Hepatocyte (in vitro differentiated cells): Measurements from ENCODE around the gene SNX25. TPM values are rescaled to one million over a fixed set of nuclear protein-coding genes. Genes with fewer than 3 reads are reported as not detected.
"Not testable (repeated sequence)": the region's sequence is repeated elsewhere in the genome, so short reads cannot be mapped to it uniquely, and the experiment has no call there.

Experiments used
- DNase-seq: peaks from one replicate; pipeline ENCODE4 v3.0.0-alpha.2; 2016; ENCODE audit warnings: low spot score
- H2AFZ ChIP-seq: fragments of 200-600 bp; sonication (generic); 2 replicates; pipeline ENCODE4 v1.6.0; 2016; ENCODE audit warnings: antibody characterized with exemption, mild to moderate bottlenecking
- H3K27ac ChIP-seq: fragments of 200-600 bp; sonication (generic); 2 replicates; pipeline ENCODE4 v1.5.1; 2016; ENCODE audit warnings: mild to moderate bottlenecking
- H3K27me3 ChIP-seq: fragments of 200-600 bp; sonication (generic); 2 replicates; pipeline ENCODE4 v1.6.1; 2016
- H3K36me3 ChIP-seq: fragments of 200-600 bp; sonication (generic); replicated peaks from 2 replicates; pipeline ENCODE4 v1.5.1; 2016; ENCODE audit warnings: low read depth; ENCODE audit not compliant: insufficient read depth
- H3K4me1 ChIP-seq: fragments of 200-600 bp; sonication (generic); 2 replicates; pipeline ENCODE4 v1.5.1; 2016; ENCODE audit warnings: mild to moderate bottlenecking, moderate library complexity; ENCODE audit not compliant: insufficient read depth
- H3K4me2 ChIP-seq: fragments of 200-600 bp; sonication (generic); 2 replicates; pipeline ENCODE4 v1.6.0; 2016
- H3K4me3 ChIP-seq: fragments of 200-600 bp; sonication (generic); 2 replicates; pipeline ENCODE4 v1.5.1; 2016; ENCODE audit warnings: mild to moderate bottlenecking
- H3K79me2 ChIP-seq: fragments of 200-600 bp; sonication (generic); 2 replicates; pipeline ENCODE4 v1.6.0; 2017; ENCODE audit warnings: mild to moderate bottlenecking
- H3K9me2 ChIP-seq: fragments of 200-600 bp; sonication (generic); replicated peaks from 2 replicates; pipeline ENCODE4 v1.6.0; 2017; ENCODE audit warnings: mild to moderate bottlenecking; ENCODE audit not compliant: insufficient read depth
- H3K9me3 ChIP-seq: fragments of 200-600 bp; sonication (generic); 2 replicates; pipeline ENCODE4 v1.5.1; 2016; ENCODE audit warnings: low read depth, mild to moderate bottlenecking
- H4K20me1 ChIP-seq: fragments of 200-600 bp; sonication (generic); 2 replicates; pipeline ENCODE4 v1.6.0; 2016; ENCODE audit warnings: mild to moderate bottlenecking; ENCODE audit not compliant: insufficient read depth, poor library complexity, severe bottlenecking
- CTCF ChIP-seq: fragments of 200-600 bp; sonication (generic); IDR thresholded peaks from 2 replicates; pipeline ENCODE4 v1.5.1; 2016; ENCODE audit warnings: antibody characterized with exemption, mild to moderate bottlenecking; ENCODE audit not compliant: poor library complexity
- EZH2 ChIP-seq: fragments of 200-600 bp; sonication (generic); IDR thresholded peaks from 2 replicates; pipeline ENCODE4 v1.6.1; 2016; ENCODE audit warnings: antibody characterized with exemption, mild to moderate bottlenecking, borderline replicate concordance
- EZH2phosphoT487 ChIP-seq: fragments of 200-600 bp; sonication (generic); IDR thresholded peaks from one replicate; pipeline ENCODE4 v1.6.1; 2018; ENCODE audit warnings: antibody characterized with exemption, mild to moderate bottlenecking, low read depth, moderate library complexity; ENCODE audit not compliant: unreplicated experiment, severe bottlenecking
- WGBS: methylation state at CpG from one replicate; pipeline ENCODE4 v1.1.6; 2016; ENCODE audit warnings: low lambda C conversion rate; ENCODE audit errors: missing lambda C conversion rate; 5-methylcytosine and 5-hydroxymethylcytosine counted together
- polyA plus RNA-seq: library from polyadenylated mRNA; unstranded; fragments of >200 nt; fragmentation: Nextera tagmentation; extraction: Ambion mirVana; gene quantifications from 2 replicates; pipeline ENCODE4 v1.2.1, GENCODE V29; 2016
- total RNA-seq: library from RNA; depleted of rRNA; stranded (reverse); fragments of >200 nt; gene quantifications from 2 replicates; pipeline ENCODE4 v1.2.3, GENCODE V29; 2014

SNX25 gene
- total and polyA plus RNA-seq, 2 experiments from 2014 or later, result 16.5 to 20.3 TPM

GRCh38 chr4:185358514-185358913 lies 149.1 kb downstream of the SNX25 start:
- H4K20me1 ChIP-seq, result no peaks in the 10 kb centered on the region
- H3K9me3 ChIP-seq, result no peaks in the 10 kb centered on the region
- no peak for DNase-seq
- H3K36me3 ChIP-seq, result no peaks in the 10 kb centered on the region
- no peak overlapping the region for H3K27ac ChIP-seq
- 83% methylated on average over 4 of the region's 4 CpGs for WGBS
- no peaks in the 10 kb centered on the region for H3K4me1 ChIP-seq
- H3K4me2 ChIP-seq, result no peak overlapping the region
- H3K4me3 ChIP-seq, result no peak overlapping the region
- TF ChIP-seq EZH2phosphoT487 (no peak), EZH2 (no peak), CTCF (no peak)
- no peak overlapping the region for H2AFZ ChIP-seq
- H3K27me3 ChIP-seq, result no peaks in the 10 kb centered on the region
- H3K9me2 ChIP-seq, result no peaks in the 10 kb centered on the region
- H3K79me2 ChIP-seq, result no peaks in the 10 kb centered on the region

GRCh38 chr4:185358959-185359358 lies 149.6 kb downstream of the SNX25 start:
- Histone ChIP-seq H3K36me3 (no peaks in the 10 kb centered on the region), H3K9me3 (no peaks in the 10 kb centered on the region), H4K20me1 (no peaks in the 10 kb centered on the region), H3K27ac (no peak overlapping the region), H3K4me1 (no peaks in the 10 kb centered on the region), H3K4me2 (no peak overlapping the region), H2AFZ (no peak overlapping the region), H3K9me2 (no peaks in the 10 kb centered on the region), H3K4me3 (no peak overlapping the region), H3K79me2 (no peaks in the 10 kb centered on the region), H3K27me3 (no peaks in the 10 kb centered on the region)
- DNase-seq, result no peak
- 82% methylated on average over 4 of the region's 4 CpGs for WGBS
- TF ChIP-seq CTCF (no peak), EZH2phosphoT487 (no peak), EZH2 (no peak)

- Histone ChIP-seq H4K20me1 (no peaks in the 10 kb centered on the region), H3K27me3 (no peaks in the 10 kb centered on the region), H3K36me3 (no peaks in the 10 kb centered on the region), H3K79me2 (no peaks in the 10 kb centered on the region), H3K9me2 (no peaks in the 10 kb centered on the region), H3K4me2 (no peak overlapping the region), H3K4me1 (no peaks in the 10 kb centered on the region), H3K4me3 (no peak overlapping the region), H2AFZ (no peak overlapping the region), H3K9me3 (no peaks in the 10 kb centered on the region), H3K27ac (no peak overlapping the region)
- TF ChIP-seq EZH2phosphoT487 (no peak), CTCF (no peak), EZH2 (no peak)
- DNase-seq, result no peak
- WGBS, result 91% methylated on average over 8 of the region's 8 CpGs
Measured at GRCh38 chr4:185359767-185360446, 150.5 kb downstream of the SNX25 start.

GRCh38 chr4:185361872-185362271 lies 152.5 kb downstream of the SNX25 start:
- no peaks in the 10 kb centered on the region for H4K20me1 ChIP-seq
- no peaks in the 10 kb centered on the region for H3K9me3 ChIP-seq
- no peaks in the 10 kb centered on the region for H3K79me2 ChIP-seq
- H3K9me2 ChIP-seq, result no peaks in the 10 kb centered on the region
- no peaks in the 10 kb centered on the region for H3K36me3 ChIP-seq
- H3K4me2 ChIP-seq, result no peak overlapping the region
- DNase-seq, result no peak
- TF ChIP-seq EZH2phosphoT487 (no peak), EZH2 (no peak), CTCF (no peak)
- no peak overlapping the region for H2AFZ ChIP-seq
- no peak overlapping the region for H3K4me3 ChIP-seq
- H3K27ac ChIP-seq, result no peak overlapping the region
- 94% methylated on average over 3 of the region's 3 CpGs for WGBS
- no peaks in the 10 kb centered on the region for H3K27me3 ChIP-seq
- no peaks in the 10 kb centered on the region for H3K4me1 ChIP-seq

GRCh38 chr4:185362570-185362969 lies 153.2 kb downstream of the SNX25 start:
- not testable (repeated sequence) for H4K20me1 ChIP-seq, H3K36me3 ChIP-seq
- 93% methylated on average over 6 of the region's 6 CpGs for WGBS

More at GRCh38 chr4:185362570-185362969, 153.2 kb downstream of the SNX25 start:
- H3K4me3 ChIP-seq, H3K27me3 ChIP-seq, H3K4me2 ChIP-seq, H3K9me3 ChIP-seq, DNase-seq, H3K9me2 ChIP-seq, H3K27ac ChIP-seq, H3K4me1 ChIP-seq, H3K79me2 ChIP-seq, H2AFZ ChIP-seq: not testable (repeated sequence)
